Endometrium (tissue), 2 donors: ENCODE results near the gene ACSS1.

Source experiments
- FAIRE-seq: peaks from 2 replicates; lab custom pipeline; 2012; peaks lifted over from hg19 to GRCh38; lab: Jason Lieb, UNC
- donor health status: control.
- donor health status: control.

Gene ACSS1

DNA sequence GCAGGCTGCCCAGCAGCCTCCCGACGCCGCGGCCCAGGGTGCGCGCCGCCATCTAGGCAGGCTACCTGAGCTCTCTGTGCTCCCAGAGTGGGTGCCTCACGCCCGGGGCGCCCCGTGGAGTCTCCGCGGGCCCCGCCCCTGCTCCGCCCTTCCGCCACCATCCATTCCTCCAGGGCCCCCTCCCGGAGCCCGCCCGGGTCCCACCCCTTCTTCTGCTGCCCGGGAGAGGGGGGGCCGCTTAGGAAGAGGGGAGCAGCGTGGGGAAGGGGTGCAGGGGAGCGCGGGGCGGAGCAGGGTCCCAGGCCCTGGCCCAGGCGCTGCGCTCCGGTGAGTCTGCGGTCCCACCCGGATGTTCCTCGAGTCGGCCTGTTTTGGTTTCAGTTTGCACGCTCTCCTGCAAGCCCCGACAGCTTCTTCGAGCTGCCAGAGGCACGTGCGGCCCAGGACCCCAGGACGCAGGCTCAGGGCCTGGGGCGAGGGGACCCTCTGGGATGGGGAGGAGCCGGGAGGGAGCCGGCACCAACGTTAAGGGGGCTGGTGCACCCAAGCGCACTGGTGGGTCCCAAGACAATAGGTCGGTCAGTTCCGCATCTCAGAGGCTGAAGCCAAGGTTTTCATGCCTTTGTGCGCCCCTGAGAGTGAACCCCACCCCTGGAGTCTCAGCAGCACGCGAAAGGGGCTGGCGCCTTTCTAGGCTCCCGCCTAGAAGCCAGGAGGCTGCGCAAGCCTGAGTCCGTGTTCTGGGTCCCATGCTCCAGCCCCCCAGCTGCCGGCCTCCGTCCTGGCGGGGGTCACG, at the start of gene ACSS1:
Gene ACSS1, minus strand, starts transcription at position 89 of the 796 bp plus-strand sequence. Its CDS starts 37 bp downstream, at position 52.
- FAIRE-seq: no peak

DNA sequence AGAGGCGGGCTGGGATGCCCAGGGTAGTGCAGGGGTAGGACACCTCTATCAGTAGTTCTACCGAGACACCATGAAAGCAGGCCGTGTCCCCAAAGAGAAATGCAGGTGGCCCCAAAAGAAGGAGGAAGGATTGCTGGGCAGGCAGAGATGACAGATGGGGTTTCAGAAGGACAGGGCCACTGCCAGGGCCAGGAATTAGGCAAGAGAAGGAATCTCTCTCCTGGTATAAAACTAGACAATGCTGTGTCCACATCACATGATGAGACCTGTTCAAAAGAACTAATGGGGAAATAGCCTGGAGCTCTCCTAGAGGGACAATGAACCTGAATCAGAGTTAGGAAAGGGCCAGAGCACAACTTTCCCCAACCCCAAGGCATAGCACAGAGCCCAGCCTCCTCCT, 45.6 kb upstream of the ACSS1 start:
- no peak for FAIRE-seq

DNA sequence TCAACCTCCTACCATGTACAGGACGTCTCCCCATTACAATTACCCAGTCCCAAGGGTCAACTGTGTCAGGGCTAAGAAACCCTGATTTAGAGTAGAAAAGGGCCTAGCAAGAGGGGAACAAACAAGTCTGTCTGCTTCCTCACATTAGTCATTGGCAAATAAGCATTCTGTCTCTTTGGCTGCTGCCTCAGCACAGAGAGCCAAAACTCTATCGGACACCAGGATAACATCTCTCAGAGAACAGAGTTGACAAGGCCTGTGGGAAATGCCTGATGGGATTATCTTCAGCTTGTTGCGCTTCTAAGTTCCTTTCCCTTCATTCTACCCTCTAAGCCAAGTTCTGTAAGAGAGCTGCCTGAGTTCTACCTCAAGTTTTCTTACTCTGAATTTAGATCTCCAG, 43.0 kb upstream of the ACSS1 start:
- FAIRE-seq: no peak

DNA sequence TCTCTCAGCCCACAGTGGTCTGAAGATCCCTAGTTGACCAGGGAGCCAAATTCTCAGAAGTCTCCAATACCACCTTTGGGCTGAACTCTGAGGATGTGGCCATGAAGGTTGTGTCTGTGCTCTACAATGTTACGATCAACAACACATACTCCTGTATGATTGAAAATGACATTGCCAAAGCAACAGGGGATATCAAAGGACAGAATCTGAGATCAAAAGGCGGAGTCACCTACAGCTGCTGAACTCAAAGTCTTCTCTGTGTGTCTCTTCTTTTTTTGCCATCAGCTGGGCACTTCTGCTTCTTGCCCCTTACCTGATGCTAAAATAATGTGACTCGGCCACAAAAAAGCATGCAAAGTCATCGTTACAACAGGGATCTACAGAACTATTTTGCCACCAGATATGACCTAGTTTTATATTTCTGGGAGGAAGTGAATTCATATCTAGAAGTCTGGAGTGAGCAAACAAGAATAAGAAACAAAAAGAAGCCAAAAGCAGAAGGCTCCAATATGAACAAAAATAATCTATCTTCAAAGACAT, 41.7 kb upstream of the ACSS1 start:
- no peak for FAIRE-seq

DNA sequence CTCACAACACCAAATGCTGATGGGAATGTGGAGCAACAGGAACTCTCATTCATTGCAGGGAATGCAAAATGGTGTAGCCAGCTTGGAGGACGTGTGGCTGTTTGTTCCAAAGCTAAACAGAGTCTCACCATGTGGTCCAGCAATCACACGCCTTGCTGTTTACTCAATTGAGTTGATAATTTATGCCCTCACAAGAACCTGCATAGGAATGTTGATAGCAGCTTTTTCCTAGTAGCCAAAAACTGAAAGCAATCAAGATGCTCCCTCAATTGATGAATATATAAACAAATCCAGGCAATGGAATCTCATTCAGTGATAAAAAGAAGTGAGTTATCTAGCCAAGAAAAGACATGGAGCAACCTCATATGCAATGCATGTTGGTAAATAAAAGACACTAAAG, 39.6 kb upstream of the ACSS1 start:
- no peak for FAIRE-seq

DNA sequence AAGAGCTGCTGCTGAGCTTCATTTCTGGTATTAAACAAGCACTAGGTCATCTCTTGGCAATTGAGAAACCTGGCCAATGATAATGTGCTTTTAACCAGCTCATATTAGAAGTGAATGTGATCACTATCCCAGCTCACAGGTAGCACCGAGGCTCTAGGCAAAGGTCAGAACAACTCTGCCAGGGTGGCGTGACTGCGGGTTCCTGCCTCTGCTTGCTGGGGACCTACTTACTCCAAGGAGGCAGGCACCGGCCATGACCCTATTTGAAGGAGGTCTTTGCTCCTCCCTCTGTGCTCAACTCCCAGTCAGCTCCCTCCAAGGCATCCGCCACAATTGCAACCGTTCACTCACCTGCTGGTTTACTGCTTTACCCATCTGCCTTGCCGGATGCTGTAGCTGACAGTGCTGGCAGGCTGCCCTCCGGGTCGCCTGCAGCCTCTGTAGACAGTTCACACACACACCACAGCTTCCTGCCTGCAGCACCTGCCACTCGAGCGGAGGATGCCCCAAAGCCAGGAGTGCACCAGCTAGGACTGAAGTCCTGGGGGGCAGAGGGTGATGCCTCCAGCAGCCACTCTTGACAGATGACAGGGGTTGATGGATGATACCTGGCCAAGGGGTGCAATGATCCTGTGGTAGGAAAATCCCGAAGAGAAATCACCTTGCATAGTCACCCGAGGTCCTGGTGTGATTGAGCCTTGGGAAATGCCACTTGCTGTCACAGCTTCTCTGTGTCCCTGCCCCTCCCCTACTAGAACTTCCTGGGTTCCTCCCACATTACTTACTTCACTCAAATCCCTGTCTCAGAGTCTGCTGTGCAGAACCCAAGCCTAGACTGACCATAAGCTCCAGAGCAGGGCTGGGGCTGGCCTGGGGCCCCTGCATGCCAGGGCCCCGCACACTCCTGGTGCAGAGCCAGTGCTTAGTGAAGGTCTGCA, 32.8 kb upstream of the ACSS1 start:
- no peak for FAIRE-seq

DNA sequence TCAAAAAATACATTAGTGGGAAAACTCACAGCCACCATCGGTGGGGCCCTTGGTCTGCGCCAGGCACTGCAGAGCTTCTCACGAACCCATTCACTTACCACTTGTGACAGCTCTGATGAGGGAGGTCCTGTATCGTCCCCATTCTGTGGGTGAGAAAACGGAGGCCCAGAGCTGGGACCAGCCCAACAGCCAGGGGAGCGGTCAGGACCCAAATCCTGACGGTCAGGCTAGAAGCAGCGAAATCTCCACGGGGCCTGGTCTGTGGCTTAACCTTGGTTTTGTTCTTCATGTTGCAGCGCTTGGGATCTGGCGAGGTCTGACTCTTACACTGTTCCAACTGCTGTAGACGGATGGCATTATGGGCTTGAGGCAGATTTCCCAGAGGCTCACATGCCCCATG, 31.7 kb upstream of the ACSS1 start:
- no peak for FAIRE-seq

DNA sequence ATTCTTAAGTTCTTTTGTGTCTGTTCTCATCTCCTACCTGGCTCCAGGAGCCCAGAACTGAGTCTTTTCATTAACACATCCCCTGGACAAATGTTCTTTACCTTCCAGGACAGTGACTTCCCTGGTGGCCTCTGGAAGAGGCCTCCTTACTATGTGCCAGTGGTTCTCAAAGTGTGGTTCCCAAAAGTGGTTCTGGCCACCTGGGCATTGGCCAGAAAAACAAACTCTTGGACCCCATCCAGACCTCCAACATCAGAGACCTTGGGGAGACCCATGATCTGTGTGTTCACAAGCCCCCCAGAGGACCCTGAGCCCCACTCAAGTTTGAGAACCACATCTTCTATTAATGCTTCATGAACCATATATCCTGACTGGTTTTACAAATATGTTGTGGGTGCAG, 31.2 kb upstream of the ACSS1 start:
- no peak for FAIRE-seq

DNA sequence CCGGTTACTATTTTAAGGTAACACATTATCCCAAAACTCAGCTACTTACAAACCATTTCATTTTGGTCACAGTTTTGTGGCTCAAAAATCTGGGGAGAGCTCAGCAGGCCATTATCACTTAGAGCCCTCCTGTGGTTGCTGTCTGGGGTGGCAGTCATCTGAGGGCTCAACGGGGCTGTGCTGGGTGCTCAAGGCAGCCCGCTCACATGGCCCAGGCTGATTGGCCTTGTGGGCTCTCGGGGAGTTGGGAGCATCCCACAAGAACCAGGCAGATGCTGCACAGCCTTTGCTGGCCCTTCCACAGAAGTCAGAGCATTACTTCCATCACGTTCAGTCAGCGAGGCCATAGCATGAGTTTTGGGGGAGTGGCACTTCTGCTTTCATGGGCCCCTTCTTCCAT, 30.3 kb upstream of the ACSS1 start:
- FAIRE-seq: no peak

DNA sequence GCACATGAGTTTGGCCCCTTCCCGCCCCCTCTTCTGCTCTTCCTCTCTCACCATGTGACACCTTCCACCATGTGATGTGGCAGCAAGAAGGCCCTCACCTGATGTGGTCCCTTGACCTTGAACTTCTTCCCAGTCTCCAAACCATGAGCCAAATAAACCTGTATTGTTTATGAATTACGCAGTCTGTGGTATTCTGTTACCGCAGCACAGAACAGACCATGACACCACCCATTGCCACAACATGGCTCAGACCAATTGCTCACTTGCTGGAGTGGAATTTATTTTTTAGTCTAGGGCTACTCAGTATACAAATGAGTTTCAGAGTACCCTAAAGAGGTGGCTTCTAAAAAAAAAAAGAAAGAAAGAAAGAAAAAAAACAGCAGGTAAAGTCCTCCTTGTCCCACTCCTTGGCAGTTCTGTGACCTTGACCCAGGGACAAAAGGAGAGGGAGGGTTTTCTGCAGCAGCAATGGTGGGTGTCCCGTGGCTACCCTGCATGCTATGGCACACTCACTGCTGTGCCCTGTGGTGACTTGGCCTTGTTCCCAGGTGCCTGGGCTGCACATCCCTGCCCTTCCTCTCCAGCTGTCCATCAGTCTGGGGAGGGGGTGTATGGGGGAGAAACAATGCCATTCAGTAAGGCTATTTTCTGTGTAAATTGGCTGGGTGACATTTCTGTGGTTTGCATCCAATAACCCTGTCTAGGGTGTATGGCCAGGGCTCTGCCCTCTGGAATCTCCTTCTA, 29.4 kb upstream of the ACSS1 start:
- no peak for FAIRE-seq

DNA sequence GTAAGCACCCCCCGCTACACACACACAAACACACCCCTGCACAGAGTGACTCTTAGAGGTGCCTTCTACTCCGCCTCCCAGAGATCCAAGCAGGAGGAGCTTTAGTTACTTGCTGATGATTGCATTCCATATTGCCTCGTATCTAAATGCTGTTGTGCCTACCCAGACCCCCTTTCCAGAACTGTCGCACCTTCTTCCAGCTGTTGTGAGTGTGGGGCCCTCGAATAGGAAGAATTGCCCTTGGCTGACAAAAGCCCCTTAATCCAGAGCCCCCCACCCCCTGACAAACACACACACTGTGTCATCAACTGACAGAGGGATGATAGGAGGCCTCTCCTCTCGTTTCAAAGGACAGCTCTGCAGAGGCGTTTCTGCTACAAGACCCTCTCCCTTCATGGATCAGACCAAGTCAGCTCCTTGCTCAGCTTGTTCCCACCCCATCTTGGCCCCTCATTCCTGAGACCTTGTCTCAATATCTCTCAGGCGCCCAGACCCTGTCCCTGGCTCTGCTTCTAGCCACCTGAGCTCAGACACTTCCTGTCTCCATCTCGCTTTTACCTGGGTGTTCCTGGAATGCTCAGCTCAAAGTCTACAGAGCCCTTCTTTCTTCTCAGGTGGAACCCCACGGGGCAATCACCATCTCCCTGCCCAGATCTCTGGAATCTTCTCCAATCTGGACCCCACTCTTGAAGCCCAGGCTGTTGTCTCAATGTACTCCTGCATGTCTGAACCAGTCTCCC, 28.0 kb upstream of the ACSS1 start:
- no peak for FAIRE-seq

DNA sequence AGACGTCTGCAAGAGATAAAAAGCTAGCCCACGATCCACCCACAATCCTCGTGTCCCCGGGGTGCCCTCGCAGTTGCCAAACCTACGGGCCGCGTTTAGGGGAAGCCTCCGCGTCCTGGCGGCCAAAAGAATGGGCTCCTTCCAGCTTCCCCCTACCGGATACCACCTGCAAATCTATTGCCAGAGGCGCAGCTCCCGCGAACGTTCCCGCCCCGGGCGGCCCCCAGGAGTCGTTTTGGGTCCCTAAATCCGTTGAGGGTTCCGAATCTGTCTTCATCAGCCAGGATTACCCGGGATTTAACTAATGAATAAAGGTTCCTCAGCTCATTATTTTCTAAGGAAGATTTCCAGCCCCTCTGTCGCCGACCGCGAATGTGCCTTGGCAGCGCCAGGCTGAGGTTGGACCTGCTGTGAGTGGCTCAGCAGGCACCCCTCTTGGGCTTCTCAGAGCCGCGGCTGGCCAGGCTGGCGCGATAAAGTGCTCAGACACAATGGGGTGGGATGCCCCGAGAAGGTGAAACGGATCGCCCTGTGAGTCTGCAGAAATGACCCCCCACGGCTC, 26.8 kb upstream of the ACSS1 start:
- FAIRE-seq: no peak

DNA sequence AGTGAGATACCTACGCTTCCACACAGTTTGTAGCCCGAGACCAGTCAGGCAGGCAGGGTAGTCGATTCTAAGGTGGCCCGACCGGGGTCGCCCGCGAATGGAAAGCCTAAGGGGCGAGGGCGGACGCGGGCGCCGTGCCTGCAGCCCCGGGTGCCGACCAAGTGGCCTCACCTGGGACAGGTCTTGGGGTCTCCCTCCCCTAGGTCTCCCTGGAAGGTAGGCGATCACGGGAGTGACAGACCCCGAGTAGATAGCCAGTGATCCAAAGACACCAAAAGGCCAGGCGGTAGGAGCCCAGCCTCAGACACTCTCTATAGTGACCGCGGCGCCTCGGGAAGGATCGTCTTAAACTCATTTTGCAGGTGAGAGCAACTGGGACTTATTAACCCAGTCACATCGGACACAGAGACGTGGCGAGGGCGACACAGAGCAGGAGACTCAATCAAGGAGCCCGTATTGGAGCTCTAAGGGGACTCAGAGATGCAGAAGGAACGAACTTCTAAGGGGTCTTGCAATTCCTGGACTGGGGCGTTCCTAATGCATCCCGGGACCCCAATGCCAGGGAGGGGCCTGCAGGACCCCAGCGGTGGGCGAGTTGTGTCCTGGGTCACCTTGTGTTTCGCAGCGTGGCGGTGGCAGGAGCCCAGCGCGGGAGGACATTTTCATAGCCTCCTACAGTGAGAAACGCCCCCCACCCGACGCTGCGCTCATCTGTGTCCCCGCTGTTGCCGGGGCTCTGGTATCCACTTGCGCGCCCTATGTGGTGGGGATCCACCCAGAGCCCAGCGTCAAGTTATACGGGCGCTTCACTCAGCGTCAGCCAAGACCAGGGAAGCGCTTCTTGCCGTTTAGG, 26.1 kb upstream of the ACSS1 start:
- FAIRE-seq: no peak

DNA sequence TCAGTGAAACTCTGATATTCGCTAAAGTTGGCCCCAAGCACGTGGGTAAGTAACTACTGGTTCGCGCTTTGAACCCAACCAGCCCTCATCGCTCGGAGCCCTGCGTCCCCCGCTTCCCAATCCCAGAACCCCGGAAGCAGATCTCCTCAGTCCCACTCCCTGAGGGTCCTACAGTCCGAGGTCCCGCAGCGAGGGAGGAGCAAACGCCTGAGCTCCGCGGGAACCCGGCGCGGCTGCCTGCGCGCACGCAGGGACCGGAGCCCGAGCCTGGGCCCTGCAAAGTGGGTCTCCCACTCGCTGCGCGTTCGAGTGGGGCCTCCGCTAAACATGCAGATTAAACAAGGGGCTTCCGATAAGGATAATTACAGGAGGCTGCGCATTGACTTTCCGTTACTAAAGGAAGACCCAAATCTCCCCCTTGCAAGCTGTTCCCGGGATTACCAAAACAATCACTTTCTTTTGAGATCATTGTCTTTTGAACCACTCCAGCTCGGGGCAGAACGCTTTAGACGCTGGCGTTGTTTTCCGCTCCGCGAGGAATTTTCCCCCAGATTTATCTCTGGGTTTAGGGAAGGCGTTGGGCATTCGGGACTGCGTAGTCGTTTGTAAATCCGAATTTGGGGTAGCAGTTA, 25.3 kb upstream of the ACSS1 start:
- no peak for FAIRE-seq

DNA sequence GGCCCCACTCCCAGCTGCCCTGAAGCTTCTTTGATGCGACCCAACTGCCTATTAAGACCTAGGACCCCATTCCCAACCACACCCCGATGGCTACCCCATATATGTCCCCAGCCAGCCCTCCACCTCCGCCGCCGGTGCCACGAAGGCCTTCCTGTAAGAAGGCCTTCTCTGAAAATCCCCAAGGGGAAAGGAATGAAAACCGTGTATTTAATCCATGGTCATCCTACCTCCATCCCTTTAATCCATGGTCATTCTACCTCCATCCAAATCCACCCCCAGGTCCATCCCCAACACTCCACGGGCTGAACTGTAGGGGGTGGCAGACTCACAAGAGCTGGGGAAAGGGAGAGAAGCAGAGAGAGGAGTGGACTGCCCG, 24.5 kb upstream of the ACSS1 start:
- FAIRE-seq: no peak

DNA sequence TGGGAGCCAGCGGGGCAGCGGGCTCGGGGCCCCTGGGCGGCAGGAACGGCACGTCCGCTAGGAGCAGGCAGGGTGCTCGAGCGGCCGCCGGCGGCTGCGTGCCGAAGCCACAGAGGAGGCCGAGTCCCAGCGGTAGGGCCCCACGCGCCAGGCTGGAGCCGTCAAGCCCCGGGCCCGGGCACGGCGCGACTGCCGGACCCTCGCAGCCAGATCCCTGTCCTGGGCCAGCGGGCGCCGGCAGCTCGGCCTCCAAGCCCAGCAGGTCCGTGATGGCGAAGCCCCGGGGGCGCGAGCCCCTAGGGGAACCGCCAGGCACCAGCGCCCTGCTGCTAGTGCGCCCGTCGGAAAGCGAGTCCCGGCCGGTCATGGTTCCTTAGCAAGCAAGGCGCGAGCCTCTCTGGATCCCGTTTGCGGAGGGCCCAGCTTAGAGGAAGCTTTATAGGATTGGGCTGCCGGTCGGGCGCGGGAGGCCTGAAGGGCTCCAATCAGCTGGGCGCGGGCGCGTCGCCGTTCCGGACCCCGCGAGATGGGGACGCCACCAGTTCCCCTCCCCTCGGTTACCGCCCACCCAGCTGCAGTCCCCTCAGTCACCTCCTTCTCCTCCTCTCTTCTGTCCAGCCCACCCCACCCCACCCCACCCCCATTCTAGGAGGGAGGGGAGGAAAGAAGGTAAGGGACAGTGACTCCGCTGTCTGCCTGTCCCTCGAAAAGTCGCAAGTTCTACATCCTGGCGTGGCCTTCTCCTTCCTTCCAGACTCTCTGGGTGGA, 24.0 kb upstream of the ACSS1 start, which contains the start of gene VSX1:
Gene VSX1, minus strand, starts transcription at position 412 of the 768 bp plus-strand sequence. Its CDS starts 45 bp downstream, at position 367.
- FAIRE-seq: no peak

DNA sequence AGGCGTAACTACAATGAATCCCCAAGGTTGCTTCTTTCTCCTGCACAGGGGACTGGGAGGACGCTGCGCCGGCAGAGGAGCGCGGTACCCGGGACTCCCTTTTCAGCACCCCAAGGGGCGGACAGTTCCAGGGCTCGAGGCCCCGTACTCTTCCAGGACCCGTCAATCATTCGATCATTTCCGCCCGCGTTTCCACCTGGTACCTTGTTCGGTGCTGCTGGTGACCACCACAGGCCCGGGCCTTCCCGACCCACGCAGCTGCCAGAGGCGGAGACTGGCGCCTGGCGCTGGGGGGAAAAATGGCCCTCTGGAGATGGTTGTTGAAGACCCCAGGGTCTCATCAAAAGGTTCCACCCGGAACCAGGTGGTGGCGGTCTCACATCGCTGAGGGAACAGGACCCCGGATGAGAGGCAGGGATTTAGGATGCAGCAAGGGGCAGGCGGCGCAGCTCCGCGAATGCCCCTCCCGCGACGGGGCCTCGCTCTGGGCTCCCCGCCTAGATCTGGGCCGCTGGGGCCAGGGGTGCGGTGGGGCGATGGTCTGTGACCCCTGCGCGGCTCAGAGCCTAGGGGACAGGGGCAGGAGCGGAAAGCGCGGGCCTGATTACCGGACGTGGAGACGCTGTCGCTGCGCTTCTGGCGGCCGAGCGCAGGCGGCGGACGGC, 23.3 kb upstream of the ACSS1 start:
- no peak for FAIRE-seq

DNA sequence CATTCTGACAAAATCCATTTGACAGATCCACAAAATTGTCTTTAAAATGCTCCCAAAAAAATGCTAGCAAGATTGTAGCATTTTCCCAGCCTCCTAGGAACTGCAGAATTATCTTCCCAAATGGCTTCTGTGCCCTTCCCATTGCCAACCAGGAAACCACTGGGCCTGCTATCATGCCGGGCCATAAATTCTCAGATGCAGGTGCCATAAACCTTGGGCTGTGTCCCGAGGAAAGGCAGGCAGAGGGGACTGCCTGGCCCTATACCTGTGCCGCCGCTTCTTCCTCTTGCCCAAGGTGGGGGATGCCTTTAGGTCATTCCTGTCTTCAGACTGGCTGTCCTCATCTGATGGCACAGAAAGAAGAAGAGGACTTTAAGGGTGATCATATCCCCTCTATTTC, 21.2 kb upstream of the ACSS1 start:
- FAIRE-seq: no peak
